H9 (cell line): ENCODE data around the gene LYPD5. TPM values are rescaled to one million over a fixed set of nuclear protein-coding genes. Genes with fewer than 3 reads are reported as not detected.
A peak's percentile ranks its signal among the peaks of the same experiment; 100 is the strongest.

ENCODE experiments used
- DNase-seq: peaks from one replicate; pipeline ENCODE4 v3.0.0-alpha.2; 2017
- H2AFZ ChIP-seq: one replicate; pipeline ENCODE4 v1.6.1; 2013; ENCODE audit warnings: mild to moderate bottlenecking, low read length, control low read depth, moderate library complexity
- H2AK5ac ChIP-seq: 2 replicates; pipeline ENCODE4 v1.6.1; 2013; ENCODE audit warnings: low read length, control low read depth, mixed read lengths; ENCODE audit not compliant: insufficient read length
- H2BK120ac ChIP-seq: one replicate; pipeline ENCODE4 v1.6.1; 2013; ENCODE audit warnings: low read depth, mild to moderate bottlenecking, low read length, control low read depth, inconsistent platforms; ENCODE audit not compliant: poor library complexity, severe bottlenecking
- H2BK12ac ChIP-seq: 2 replicates; pipeline ENCODE4 v1.6.1; 2013; ENCODE audit warnings: low read length, control low read depth, mixed read lengths, low read depth; ENCODE audit not compliant: insufficient read length
- H2BK15ac ChIP-seq: 2 replicates; pipeline ENCODE4 v1.6.1; 2013; ENCODE audit warnings: low read depth, low read length, control low read depth
- H2BK20ac ChIP-seq: one replicate; pipeline ENCODE4 v1.6.1; 2013; ENCODE audit warnings: low read depth, mild to moderate bottlenecking, low read length, control low read depth, inconsistent platforms; ENCODE audit not compliant: poor library complexity, severe bottlenecking
- H2BK5ac ChIP-seq: 2 replicates; pipeline ENCODE4 v1.6.1; 2013; ENCODE audit warnings: low read length, control low read depth, mixed read lengths; ENCODE audit not compliant: insufficient read length
- H3K14ac ChIP-seq: 2 replicates; pipeline ENCODE4 v1.6.1; 2013; ENCODE audit warnings: low read length, control low read depth; ENCODE audit not compliant: insufficient read depth
- H3K18ac ChIP-seq: 2 replicates; pipeline ENCODE4 v1.6.1; 2013; ENCODE audit warnings: low read depth, mild to moderate bottlenecking, mixed read lengths, low read length, control low read depth; ENCODE audit not compliant: insufficient read length
- H3K23ac ChIP-seq: 2 replicates; pipeline ENCODE4 v1.6.1; 2013; ENCODE audit warnings: low read length, control low read depth, mixed read lengths, low read depth; ENCODE audit not compliant: insufficient read length
- H3K23me2 ChIP-seq: 2 replicates; pipeline ENCODE4 v1.6.1; 2013; ENCODE audit warnings: low read depth, mild to moderate bottlenecking, mixed read lengths, low read length, control low read depth; ENCODE audit not compliant: insufficient read length, poor library complexity, severe bottlenecking
- H3K27ac ChIP-seq: 2 replicates; pipeline ENCODE4 v1.5.1; 2013; ENCODE audit warnings: low read length, control low read depth, mixed read lengths, low read depth; ENCODE audit not compliant: insufficient read length
- H3K27me3 ChIP-seq: 2 replicates; pipeline ENCODE4 v1.6.1; 2013; ENCODE audit warnings: low read length, control low read depth, inconsistent platforms; ENCODE audit not compliant: insufficient read depth
- H3K4ac ChIP-seq: 2 replicates; pipeline ENCODE4 v1.6.1; 2013; ENCODE audit warnings: low read depth, mild to moderate bottlenecking, control low read depth, inconsistent platforms, low read length, moderate library complexity
- H3K4me1 ChIP-seq: 2 replicates; pipeline ENCODE4 v1.6.1; 2013; ENCODE audit warnings: low read length, control low read depth, inconsistent platforms; ENCODE audit not compliant: insufficient read depth
- H3K4me2 ChIP-seq: 2 replicates; pipeline ENCODE4 v1.6.1; 2013; ENCODE audit warnings: low read length, control low read depth, mixed read lengths; ENCODE audit not compliant: insufficient read length, insufficient read depth
- H3K56ac ChIP-seq: 2 replicates; pipeline ENCODE4 v1.6.1; 2013; ENCODE audit warnings: low read depth, mild to moderate bottlenecking, mixed read lengths, low read length, control low read depth; ENCODE audit not compliant: insufficient read length
- H3K79me1 ChIP-seq: 2 replicates; pipeline ENCODE4 v1.6.1; 2013; ENCODE audit warnings: low read depth, mild to moderate bottlenecking, moderate library complexity, low read length, control low read depth, inconsistent platforms; ENCODE audit not compliant: insufficient read depth, poor library complexity, severe bottlenecking
- H3K79me2 ChIP-seq: 2 replicates; pipeline ENCODE4 v1.6.1; 2013; ENCODE audit warnings: low read length, control low read depth, inconsistent platforms; ENCODE audit not compliant: insufficient read depth
- H3K9ac ChIP-seq: 2 replicates; pipeline ENCODE4 v1.6.1; 2013; ENCODE audit warnings: low read length, control low read depth, mixed read lengths; ENCODE audit not compliant: insufficient read length; ENCODE audit errors: extremely low read depth
- H3K9me3 ChIP-seq: one replicate; pipeline ENCODE4 v1.6.1; 2013; ENCODE audit warnings: low read depth, low read length, inconsistent platforms; ENCODE audit not compliant: control insufficient read depth
- H3T11ph ChIP-seq: one replicate; pipeline ENCODE4 v1.6.1; 2013; ENCODE audit warnings: mild to moderate bottlenecking, low read length, control low read depth, inconsistent platforms
- H4K20me1 ChIP-seq: one replicate; pipeline ENCODE4 v1.6.1; 2013; ENCODE audit not compliant: control insufficient read depth, insufficient read length, insufficient read depth
- H4K5ac ChIP-seq: 2 replicates; pipeline ENCODE4 v1.6.1; 2013; ENCODE audit warnings: low read depth, mild to moderate bottlenecking, mixed read lengths, low read length, control low read depth; ENCODE audit not compliant: insufficient read length
- H4K8ac ChIP-seq: replicated peaks from 2 replicates; pipeline ENCODE4 v1.6.1; 2013; ENCODE audit warnings: low read length, control low read depth, mixed read lengths, low read depth; ENCODE audit not compliant: insufficient read length
- H4K91ac ChIP-seq: 2 replicates; pipeline ENCODE4 v1.6.1; 2013; ENCODE audit warnings: low read depth, mild to moderate bottlenecking, moderate library complexity, mixed read lengths, low read length, control low read depth; ENCODE audit not compliant: insufficient read length
- H3K27ac Mint-ChIP-seq, 3 experiments: 2 replicates in 2 of 3; 3 replicates in 1 of 3; pipeline ENCODE4 v1.8.0; 2020 to 2021; ENCODE audit warnings: mixed read lengths in 3 of 3, mild to moderate bottlenecking in 1 of 3, moderate library complexity in 1 of 3
- H3K27me3 Mint-ChIP-seq: 2 replicates; pipeline ENCODE4 v1.8.0; 2021; ENCODE audit warnings: low read depth, mild to moderate bottlenecking, moderate library complexity, mixed read lengths
- H3K36me3 Mint-ChIP-seq, 3 experiments: 2 replicates in 2 of 3; 3 replicates in 1 of 3; pipeline ENCODE4 v1.8.0; 2020 to 2021; ENCODE audit warnings: low read depth in 3 of 3, mixed read lengths in 3 of 3; ENCODE audit not compliant: insufficient read depth in 1 of 3
- H3K4me1 Mint-ChIP-seq, 2 experiments: 2 replicates each; pipeline ENCODE4 v1.8.0; 2020; ENCODE audit warnings: mixed read lengths in 2 of 2
- H3K4me3 Mint-ChIP-seq, 2 experiments: 2 replicates in 1 of 2; 3 replicates in 1 of 2; pipeline ENCODE4 v1.8.0; 2020 to 2021; ENCODE audit warnings: mild to moderate bottlenecking in 2 of 2, mixed read lengths in 2 of 2, moderate library complexity in 1 of 2
- H3K9me3 Mint-ChIP-seq, 2 experiments: 2 replicates in 1 of 2; 3 replicates in 1 of 2; pipeline ENCODE4 v1.8.0; 2020; ENCODE audit warnings: mild to moderate bottlenecking in 2 of 2, mixed read lengths in 2 of 2, moderate library complexity in 1 of 2
- WGBS: extraction: QIAGEN DNeasy Blood & Tissue Kit; methylation state at CpG from one replicate; pipeline ENCODE4 v1.1.7; 2013; ENCODE audit warnings: missing lambda C conversion rate, low lambda C conversion rate, mixed read lengths; ENCODE audit not compliant: insufficient read length; ENCODE audit errors: extremely low coverage; 5-methylcytosine and 5-hydroxymethylcytosine counted together
- total RNA-seq: library from RNA; stranded (reverse); gene quantifications from 2 replicates; pipeline ENCODE4 v1.2.1, GENCODE V29; 2021
- TF ChIP-seq, protein P1 (sequence below): fragments of 200-600 bp; sonication (generic); conservative IDR thresholded peaks from 3 replicates; pipeline ENCODE4 v1.8.0; 2021; ENCODE audit warnings: antibody characterized with exemption, mild to moderate bottlenecking

LYPD5 gene
- total RNA-seq, 1 experiment from 2014 or later, result 0.50 TPM

DNA sequence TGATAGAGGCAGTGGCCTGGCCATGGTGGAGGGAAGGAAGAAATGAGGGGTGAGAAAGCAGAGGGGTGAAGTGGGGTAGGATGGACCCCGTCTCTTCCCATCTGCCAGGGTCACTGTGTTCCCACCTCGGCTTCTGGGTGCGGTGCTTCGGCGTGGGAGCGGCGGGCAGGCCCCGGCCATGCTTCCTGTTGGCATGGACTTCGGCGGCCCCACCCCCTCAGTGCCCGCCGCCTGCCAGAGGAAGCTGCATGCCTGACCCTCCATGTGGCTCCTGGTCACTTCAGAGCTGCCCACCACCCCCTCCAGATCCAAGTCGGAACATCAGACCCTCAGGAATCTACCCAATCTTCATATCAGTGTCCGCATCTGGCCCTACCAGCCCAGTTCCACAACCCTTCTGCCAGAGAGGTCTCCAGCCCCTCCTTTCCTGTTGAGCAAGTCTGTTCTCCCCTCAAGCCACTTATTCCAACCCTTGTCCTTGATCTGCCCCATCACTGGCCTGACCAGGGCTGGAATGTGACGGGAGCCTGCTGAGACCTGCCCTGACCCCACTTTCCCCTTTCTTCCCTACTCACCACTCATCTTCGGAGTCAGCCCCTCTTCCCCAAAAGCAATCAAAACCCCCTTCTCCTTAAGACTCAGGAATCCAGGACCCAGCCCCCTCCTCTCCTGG lies 23.0 kb downstream of the LYPD5 start:
- H2AFZ ChIP-seq, result no peak overlapping the region
- H3K56ac ChIP-seq, result no peak overlapping the region
- Mint-ChIP-seq H3K36me3 (no peaks in the 10 kb centered on the region; a peak in 1 of 7 replicates), H3K4me3 (0 out of 5 replicates have a peak overlapping the region, but pooled peaks of 1 of the 2 experiments have one; percentile 18), H3K27ac (no peak overlapping the region; a peak in 1 of 7 replicates), H3K9me3 (no peaks in the 10 kb centered on the region; a peak in 2 of 5 replicates), H3K27me3 (peaks cover 48% of the 10 kb centered on the region), H3K4me1 (peaks cover 33 to 46% of the 10 kb centered on the region in 2 experiments)
- H3K4me1 ChIP-seq, result peaks cover 4% of the 10 kb centered on the region; the same call in 1 of the 2 replicates
- no peak overlapping the region for H2BK15ac ChIP-seq
- no peak overlapping the region for H2BK5ac ChIP-seq
- H3K14ac ChIP-seq, result no peak overlapping the region
- H3K27me3 ChIP-seq, result no peaks in the 10 kb centered on the region; the same call in 1 of the 2 replicates
- no peaks in the 10 kb centered on the region for H3K23me2 ChIP-seq
- H3K23ac ChIP-seq, result no peak overlapping the region
- H3K79me2 ChIP-seq, result no peaks in the 10 kb centered on the region
- H3K4ac ChIP-seq, result no peak overlapping the region
- no peak overlapping the region for H3K27ac ChIP-seq
- no peak overlapping the region for H3K18ac ChIP-seq
- no peak overlapping the region for H3K9ac ChIP-seq
- no CpG with 5 or more reads among the region's 16 CpGs for WGBS
- no peak overlapping the region for H3T11ph ChIP-seq
- no peak overlapping the region for H4K8ac ChIP-seq
- TF ChIP-seq, protein P1, sequence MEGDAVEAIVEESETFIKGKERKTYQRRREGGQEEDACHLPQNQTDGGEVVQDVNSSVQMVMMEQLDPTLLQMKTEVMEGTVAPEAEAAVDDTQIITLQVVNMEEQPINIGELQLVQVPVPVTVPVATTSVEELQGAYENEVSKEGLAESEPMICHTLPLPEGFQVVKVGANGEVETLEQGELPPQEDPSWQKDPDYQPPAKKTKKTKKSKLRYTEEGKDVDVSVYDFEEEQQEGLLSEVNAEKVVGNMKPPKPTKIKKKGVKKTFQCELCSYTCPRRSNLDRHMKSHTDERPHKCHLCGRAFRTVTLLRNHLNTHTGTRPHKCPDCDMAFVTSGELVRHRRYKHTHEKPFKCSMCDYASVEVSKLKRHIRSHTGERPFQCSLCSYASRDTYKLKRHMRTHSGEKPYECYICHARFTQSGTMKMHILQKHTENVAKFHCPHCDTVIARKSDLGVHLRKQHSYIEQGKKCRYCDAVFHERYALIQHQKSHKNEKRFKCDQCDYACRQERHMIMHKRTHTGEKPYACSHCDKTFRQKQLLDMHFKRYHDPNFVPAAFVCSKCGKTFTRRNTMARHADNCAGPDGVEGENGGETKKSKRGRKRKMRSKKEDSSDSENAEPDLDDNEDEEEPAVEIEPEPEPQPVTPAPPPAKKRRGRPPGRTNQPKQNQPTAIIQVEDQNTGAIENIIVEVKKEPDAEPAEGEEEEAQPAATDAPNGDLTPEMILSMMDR, result no peak
- H2AK5ac ChIP-seq, result no peak overlapping the region
- H4K5ac ChIP-seq, result no peak overlapping the region
- H3K4me2 ChIP-seq, result no peak overlapping the region
- no peaks in the 10 kb centered on the region for H3K79me1 ChIP-seq
- DNase-seq, result no peak
- H3K9me3 ChIP-seq, result no peaks in the 10 kb centered on the region
- H4K91ac ChIP-seq, result no peak overlapping the region
- no peaks in the 10 kb centered on the region for H4K20me1 ChIP-seq
- no peak overlapping the region for H2BK12ac ChIP-seq
- no peak overlapping the region for H2BK120ac ChIP-seq
- no peak overlapping the region for H2BK20ac ChIP-seq
